ENCODE results near the gene ANGEL1. TPM values are rescaled to one million over a fixed set of nuclear protein-coding genes. Genes with fewer than 3 reads are reported as not detected.

Gene ANGEL1
- total and polyA plus RNA-seq, 2 of the 13 experiments (the other 11 are each of a cell fraction or from before 2014, with no cell fraction given) = 14.3 to 20.1 TPM

GRCh38 chr14:76812422-76813383 lies at the start of gene ANGEL1 (continued):
- peak; percentile 93 for TF ChIP-seq ZNF788 (CRISPR knock-in tag; IDR thresholded peaks at IDR 0.05; ENCODE audit: borderline replicate concordance)
- no peak for TF ChIP-seq ZBTB20 (CRISPR knock-in tag; IDR thresholded peaks at IDR 0.05; ENCODE audit: borderline replicate concordance, low read depth)
- peak; percentile 62; the same call in 1 of the 2 replicates for TF ChIP-seq ZBTB33 (CRISPR knock-in tag; IDR thresholded peaks at IDR 0.05)
- TF ChIP-seq SALL2 (CRISPR knock-in tag; IDR thresholded peaks at IDR 0.05) = no peak
- peak; percentile 34; the same call in 1 of the 2 replicates for TF ChIP-seq TSC22D2 (CRISPR knock-in tag; IDR thresholded peaks at IDR 0.05; ENCODE audit: borderline replicate concordance)
- TF ChIP-seq GTF3A (CRISPR knock-in tag; conservative IDR thresholded peaks at IDR 0.05) = no peak
- no peak for TF ChIP-seq REXO4 (CRISPR knock-in tag; IDR thresholded peaks at IDR 0.05; ENCODE audit: borderline replicate concordance)
- TF ChIP-seq ZFP82 (CRISPR knock-in tag; IDR thresholded peaks at IDR 0.05; ENCODE audit: borderline replicate concordance) = no peak
- no peak for TF ChIP-seq TCF12 (IDR thresholded peaks at IDR 0.05)
- no peak for TF ChIP-seq TCF12 (CRISPR knock-in tag; IDR thresholded peaks at IDR 0.05)
- no peak for TF ChIP-seq REL (CRISPR knock-in tag; conservative IDR thresholded peaks at IDR 0.05)
- TF ChIP-seq ZNF224 (CRISPR knock-in tag; IDR thresholded peaks at IDR 0.05) = no peak
- TF ChIP-seq AHDC1 (CRISPR knock-in tag; IDR thresholded peaks at IDR 0.05; ENCODE audit: borderline replicate concordance) = no peak
- TF ChIP-seq ZNF205 (CRISPR knock-in tag; IDR thresholded peaks at IDR 0.05) = no peak
- TF ChIP-seq ZFAT (CRISPR knock-in tag; conservative IDR thresholded peaks at IDR 0.05) = no peak
- no peak; the same call in 1 of the 2 replicates for TF ChIP-seq ZNF329 (CRISPR knock-in tag; IDR thresholded peaks at IDR 0.05; ENCODE audit: low read depth)
- peak; percentile 39; the same call in 1 of the 2 replicates for TF ChIP-seq GFI1 (CRISPR knock-in tag; IDR thresholded peaks at IDR 0.05; ENCODE audit: borderline replicate concordance)
- peak; percentile 55 for TF ChIP-seq SOX5 (CRISPR knock-in tag; IDR thresholded peaks at IDR 0.05; ENCODE audit: borderline replicate concordance)
- TF ChIP-seq HDAC6 (IDR thresholded peaks at IDR 0.05; ENCODE audit: low read depth, low read length) = no peak

Data from HepG2 (cell line).